Small intestine (tissue), 7 donors: Measurements from ENCODE around the gene GCGR. TPM values are rescaled to one million over a fixed set of nuclear protein-coding genes. Genes with fewer than 3 reads are reported as not detected.

Source experiments
- DNase-seq, 2 donors: peaks; one replicate each; pipeline versions ENCODE4 v3.0.0 to v3.0.0-alpha.2; 2013
- FAIRE-seq: peaks from 2 replicates; lab custom pipeline; 2012; peaks lifted over from hg19 to GRCh38; lab: Jason Lieb, UNC
- H3K27ac ChIP-seq, 3 donors: one replicate each; pipeline ENCODE4 v1.5.1; 2013; ENCODE audit warnings: low read length in 2 of 3, mild to moderate bottlenecking in 2 of 3, control low read depth in 1 of 3, inconsistent platforms in 1 of 3, low read depth in 1 of 3, moderate library complexity in 1 of 3
- H3K27me3 ChIP-seq, 3 donors: one replicate each; pipeline ENCODE4 v1.6.1; 2013; ENCODE audit warnings: low read length in 3 of 3, inconsistent platforms in 1 of 3; ENCODE audit not compliant: control insufficient read depth in 3 of 3, insufficient read depth in 3 of 3
- H3K36me3 ChIP-seq, 3 donors: one replicate each; pipeline ENCODE4 v1.6.1; 2013; ENCODE audit warnings: low read length in 3 of 3, inconsistent platforms in 1 of 3, low read depth in 1 of 3, mild to moderate bottlenecking in 1 of 3, moderate library complexity in 1 of 3; ENCODE audit not compliant: control insufficient read depth in 3 of 3, insufficient read depth in 2 of 3
- H3K4me1 ChIP-seq, 3 donors: one replicate each; pipeline ENCODE4 v1.6.1; 2013; ENCODE audit warnings: low read length in 2 of 3, inconsistent platforms in 1 of 3, low read depth in 1 of 3, mild to moderate bottlenecking in 1 of 3, moderate library complexity in 1 of 3; ENCODE audit not compliant: control insufficient read depth in 3 of 3, insufficient read depth in 2 of 3
- H3K4me3 ChIP-seq, 3 donors: one replicate each; pipeline ENCODE4 v1.5.1; 2013; ENCODE audit warnings: low read length in 3 of 3, control low read depth in 1 of 3, inconsistent platforms in 1 of 3, low read depth in 1 of 3, mild to moderate bottlenecking in 1 of 3, moderate library complexity in 1 of 3
- H3K9me3 ChIP-seq, 2 donors: one replicate each; pipeline ENCODE4 v1.6.1; 2013; ENCODE audit warnings: low read depth in 1 of 2, low read length in 1 of 2; ENCODE audit not compliant: control insufficient read depth in 2 of 2, insufficient read depth in 1 of 2
- WGBS, 3 donors: extraction: QIAGEN DNeasy Blood & Tissue Kit; methylation state at CpG; one replicate each; pipeline ENCODE4 v1.1.7; 2013; 5-methylcytosine and 5-hydroxymethylcytosine counted together
- polyA plus RNA-seq, 4 donors: library from polyadenylated mRNA; stranded (reverse) in 3 of 4; unstranded in 1 of 4; fragments of 200-250 nt in 3 of 4; fragments of 120-200 nt in 1 of 4; gene quantifications; one replicate each; pipeline versions ENCODE4 v1.2.1 to v1.2.3, GENCODE V29; 2013
- donor health status: healthy with polysubstance abuse.
- donor health status: control.
- donor health status: control.
- donor health status: Bipolar disorder and iron deficiency.
- donor health status: healthy.

Gene GCGR
- polyA plus RNA-seq, 4 donors: 0.27 to 2.2 (median 1.7) TPM

GRCh38 chr17:81841866-81842265 lies 37.9 kb downstream of the GCGR start:
- peaks cover 18 to 59% (median 38%) of the 10 kb centered on the region in 3 donors for H3K36me3 ChIP-seq
- DNase-seq: no peak
- no peak overlapping the region for H3K27ac ChIP-seq
- no peaks in the 10 kb centered on the region for H3K9me3 ChIP-seq
- no peak for FAIRE-seq
- H3K4me3 ChIP-seq: no peak overlapping the region
- H3K27me3 ChIP-seq: no peaks in the 10 kb centered on the region
- H3K4me1 ChIP-seq: no peaks in the 10 kb centered on the region
- 40 to 72% (median 55%) methylated on average over 15 of the region's 15 CpGs for WGBS, 3 donors

GRCh38 chr17:81842378-81842724 lies 38.4 kb downstream of the GCGR start:
- Histone ChIP-seq H3K27ac (no peak overlapping the region), H3K36me3 (peaks cover 22 to 64% (median 41%) of the 10 kb centered on the region in 3 donors), H3K4me1 (no peaks in the 10 kb centered on the region), H3K9me3 (no peaks in the 10 kb centered on the region), H3K4me3 (no peak overlapping the region), H3K27me3 (no peaks in the 10 kb centered on the region)
- FAIRE-seq (no peak), DNase-seq (no peak)
- WGBS, 3 donors: 91 to 94% (median 92%) methylated on average over 11 of the region's 11 CpGs

- H3K36me3 ChIP-seq: peaks cover 23 to 70% (median 43%) of the 10 kb centered on the region in 3 donors
- H3K9me3 ChIP-seq: no peaks in the 10 kb centered on the region
- no peak overlapping the region for H3K4me3 ChIP-seq
- DNase-seq (no peak), FAIRE-seq (no peak)
- 53 to 70% (median 64%) methylated on average over 20 to 21 of the region's 21 CpGs for WGBS, 3 donors
- H3K4me1 ChIP-seq: no peaks in the 10 kb centered on the region
- H3K27me3 ChIP-seq: no peaks in the 10 kb centered on the region
- no peak overlapping the region for H3K27ac ChIP-seq
Measured at GRCh38 chr17:81842725-81843504, 39.0 kb downstream of the GCGR start.

GRCh38 chr17:81843713-81844326 lies 39.9 kb downstream of the GCGR start:
- DNase-seq: no peak
- no peaks in the 10 kb centered on the region for H3K9me3 ChIP-seq
- no peak overlapping the region for H3K27ac ChIP-seq
- 89 to 92% (median 90%) methylated on average over 30 of the region's 30 CpGs for WGBS, 3 donors
- no peak overlapping the region for H3K4me3 ChIP-seq
- H3K27me3 ChIP-seq: no peaks in the 10 kb centered on the region
- FAIRE-seq: no peak
- H3K36me3 ChIP-seq: peaks cover 25 to 77% (median 46%) of the 10 kb centered on the region in 3 donors
- H3K4me1 ChIP-seq: no peaks in the 10 kb centered on the region

GRCh38 chr17:81844327-81844851 lies 40.4 kb downstream of the GCGR start:
- Histone ChIP-seq H3K27me3 (no peaks in the 10 kb centered on the region), H3K27ac (no peak overlapping the region), H3K4me1 (no peaks in the 10 kb centered on the region), H3K4me3 (no peak overlapping the region), H3K9me3 (no peaks in the 10 kb centered on the region), H3K36me3 (peaks cover 26 to 83% (median 46%) of the 10 kb centered on the region in 3 donors)
- 87 to 91% (median 90%) methylated on average over 14 of the region's 14 CpGs for WGBS, 3 donors
- DNase-seq (no peak), FAIRE-seq (no peak)

- 87 to 88% (median 87%) methylated on average over 13 of the region's 13 CpGs for WGBS, 3 donors
- Histone ChIP-seq H3K27me3 (no peaks in the 10 kb centered on the region), H3K27ac (no peak overlapping the region), H3K36me3 (peaks cover 26 to 88% (median 48%) of the 10 kb centered on the region in 3 donors), H3K4me3 (no peak overlapping the region), H3K4me1 (no peaks in the 10 kb centered on the region), H3K9me3 (no peaks in the 10 kb centered on the region)
- no peak for FAIRE-seq
- no peak for DNase-seq
Measured at GRCh38 chr17:81844887-81845286, 40.9 kb downstream of the GCGR start.

GRCh38 chr17:81845361-81845760 lies 41.4 kb downstream of the GCGR start:
- no peak overlapping the region for H3K4me3 ChIP-seq
- no peaks in the 10 kb centered on the region for H3K4me1 ChIP-seq
- DNase-seq: no peak
- H3K27ac ChIP-seq: no peak overlapping the region
- H3K27me3 ChIP-seq: no peaks in the 10 kb centered on the region
- no peak for FAIRE-seq
- H3K36me3 ChIP-seq: peaks cover 26 to 92% (median 48%) of the 10 kb centered on the region in 3 donors
- no peaks in the 10 kb centered on the region for H3K9me3 ChIP-seq
- WGBS, 3 donors: 87 to 93% (median 90%) methylated on average over 11 to 13 of the region's 13 CpGs

- 93 to 94% (median 94%) methylated on average over 34 to 38 of the region's 38 CpGs for WGBS, 3 donors
- peaks cover 26 to 97% (median 49%) of the 10 kb centered on the region in 3 donors for H3K36me3 ChIP-seq
Measured at GRCh38 chr17:81845881-81846742, 42.2 kb downstream of the GCGR start.

More at GRCh38 chr17:81845881-81846742, 42.2 kb downstream of the GCGR start:
- no peak for DNase-seq
- Histone ChIP-seq H3K27me3 (no peaks in the 10 kb centered on the region), H3K4me1 (no peaks in the 10 kb centered on the region), H3K4me3 (no peak overlapping the region), H3K9me3 (no peaks in the 10 kb centered on the region), H3K27ac (no peak overlapping the region)
- FAIRE-seq: no peak
